Transverse colon (tissue), 4 donors: ENCODE measurements around the gene SENP2. TPM values are rescaled to one million over a fixed set of nuclear protein-coding genes. Genes with fewer than 3 reads are reported as not detected.

Experiments
- DNase-seq: peaks from one replicate; pipeline ENCODE4 v3.0.0-alpha.2; 2019
- H3K27ac ChIP-seq, 4 donors: fragments of 200-600 bp; sonication (generic); 2 replicates each; pipeline ENCODE4 v1.5.1; 2016 to 2018; ENCODE audit warnings: inconsistent platforms in 4 of 4
- H3K27me3 ChIP-seq: fragments of 200-600 bp; sonication (generic); 2 replicates; pipeline ENCODE4 v1.5.1; 2017; ENCODE audit warnings: inconsistent platforms
- H3K36me3 ChIP-seq, 4 donors: fragments of 200-600 bp; sonication (generic); 2 replicates each; pipeline ENCODE4 v1.5.1; 2017 to 2019; ENCODE audit warnings: inconsistent platforms in 4 of 4
- H3K4me1 ChIP-seq, 4 donors: fragments of 200-600 bp; sonication (generic); 2 replicates each; pipeline ENCODE4 v1.5.1; 2017 to 2020; ENCODE audit warnings: inconsistent platforms in 4 of 4
- H3K4me3 ChIP-seq, 4 donors: fragments of 200-600 bp; sonication (generic); 1 replicate in 1 of 4; 2 replicates in 3 of 4; pipeline versions ENCODE4 v1.5.1 to v1.6.1; 2017 to 2019; ENCODE audit warnings: inconsistent platforms in 4 of 4
- H3K9me3 ChIP-seq, 2 donors: fragments of 200-600 bp; sonication (generic); 2 replicates each; pipeline ENCODE4 v1.5.1; 2017 to 2019; ENCODE audit warnings: inconsistent platforms in 2 of 2
- CTCF ChIP-seq, 5 experiments: fragments of 200-600 bp in 3 of 5; fragments of 450-650 bp in 2 of 5; sonication (generic) in 3 of 5; IDR thresholded peaks; 1 replicate in 2 of 5; 2 replicates in 3 of 5; pipeline ENCODE4 v1.5.1; 2016 to 2017; ENCODE audit warnings: antibody characterized with exemption in 5 of 5, inconsistent platforms in 3 of 5, mild to moderate bottlenecking in 2 of 5, moderate library complexity in 1 of 5
- EP300 ChIP-seq: sonication (generic); formaldehyde crosslinking; IDR thresholded peaks from one replicate; pipeline ENCODE4 v1.6.1; 2017; ENCODE audit warnings: antibody characterized with exemption, low read depth
- POLR2A ChIP-seq: fragments of 450-650 bp; IDR thresholded peaks from one replicate; pipeline ENCODE4 v1.6.1; 2016; ENCODE audit warnings: antibody characterized with exemption, mild to moderate bottlenecking, moderate library complexity
- POLR2AphosphoS5 ChIP-seq, 3 donors: sonication (generic); formaldehyde crosslinking; IDR thresholded peaks; one replicate each; pipeline ENCODE4 v1.6.1; 2016; ENCODE audit warnings: antibody characterized with exemption in 3 of 3
- WGBS, 2 donors: methylation state at CpG; one replicate each; pipeline ENCODE4 v1.1.5; 2018; ENCODE audit warnings: low coverage in 1 of 2; 5-methylcytosine and 5-hydroxymethylcytosine counted together
- in situ Hi-C, 4 donors: fragments of 200-750 bp; cut with MboI; loops; one replicate each; pipeline versions ENCODE4 v1.15.0 to v1.15.1; 2017; ENCODE audit warnings: low sequenced_read_pairs in 3 of 4, low pct_ligation_motif_present in 1 of 4, low pct_unique_long_range_greater_than_20kb in 1 of 4
- intact Hi-C: fragments of 100-400 bp; cut with DNase I; formaldehyde crosslinking; loops from one replicate; pipeline ENCODE4 v1.15.1; 2023; ENCODE audit warnings: low total_unique reads
- total RNA-seq, 4 donors: library from RNA; depleted of rRNA; stranded (reverse); fragments of >200 nt; gene quantifications; one replicate each; pipeline ENCODE4 v1.1.0, GENCODE V29; 2016

Gene SENP2
- total RNA-seq, 4 donors from 2014 or later = 4.0 to 28.4 (median 18.4) TPM

- no peaks in the 10 kb centered on the region for H3K27me3 ChIP-seq
- no peaks in the 10 kb centered on the region for H3K9me3 ChIP-seq
- WGBS, 2 donors = 91% methylated on average over 10 of the region's 10 CpGs; no CpG with 5 or more reads in 1 of the 2 donors
- in situ Hi-C loops = no loop called here
- intact Hi-C loops = no loop called here
- H3K4me3 ChIP-seq = no peak overlapping the region
- no peak overlapping the region for H3K27ac ChIP-seq
- no peak for DNase-seq
- TF ChIP-seq EP300 (no peak), POLR2AphosphoS5 (IDR thresholded peaks at IDR 0.05) (no peak), POLR2A (no peak), CTCF (IDR thresholded peaks at IDR 0.05) (no peak)
- H3K4me1 ChIP-seq = no peaks in the 10 kb centered on the region
- no peaks in the 10 kb centered on the region for H3K36me3 ChIP-seq
These were observed 63.3 kb downstream of the SENP2 start for GRCh38 chr3:185649414-185649813.

DNA sequence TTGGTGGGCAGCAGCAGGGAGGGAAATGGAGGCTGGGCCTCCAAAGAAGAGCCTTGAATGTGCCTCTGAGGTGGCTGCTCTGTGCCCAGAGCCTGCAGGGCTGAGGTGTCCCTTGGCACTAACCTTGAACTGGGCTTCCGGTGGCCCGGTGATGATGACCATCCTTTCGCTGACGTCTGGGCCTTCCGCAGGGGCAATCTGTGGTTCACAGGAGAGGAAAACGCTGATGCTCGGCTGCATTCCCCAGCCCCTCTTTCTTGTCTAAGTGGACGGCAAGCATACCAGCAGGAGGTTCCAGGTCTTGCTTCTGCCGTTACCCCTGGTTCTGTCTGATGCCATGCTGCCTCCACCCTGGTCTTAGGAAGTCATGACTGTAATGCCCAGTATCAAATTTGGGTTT, 65.9 kb downstream of the SENP2 start:
- in situ Hi-C loops = no loop called here
- Histone ChIP-seq H3K36me3 (no peaks in the 10 kb centered on the region), H3K27me3 (no peaks in the 10 kb centered on the region), H3K4me3 (no peak overlapping the region), H3K4me1 (peaks cover 0 to under 1% (median 0%) of the 10 kb centered on the region in 4 donors), H3K27ac (no peak overlapping the region), H3K9me3 (no peaks in the 10 kb centered on the region)
- intact Hi-C loops = no loop called here
- 94% methylated on average over 9 of the region's 9 CpGs; no CpG with 5 or more reads in 1 of the 2 donors for WGBS, 2 donors
- no peak for TF ChIP-seq POLR2A
- no peak for DNase-seq

DNA sequence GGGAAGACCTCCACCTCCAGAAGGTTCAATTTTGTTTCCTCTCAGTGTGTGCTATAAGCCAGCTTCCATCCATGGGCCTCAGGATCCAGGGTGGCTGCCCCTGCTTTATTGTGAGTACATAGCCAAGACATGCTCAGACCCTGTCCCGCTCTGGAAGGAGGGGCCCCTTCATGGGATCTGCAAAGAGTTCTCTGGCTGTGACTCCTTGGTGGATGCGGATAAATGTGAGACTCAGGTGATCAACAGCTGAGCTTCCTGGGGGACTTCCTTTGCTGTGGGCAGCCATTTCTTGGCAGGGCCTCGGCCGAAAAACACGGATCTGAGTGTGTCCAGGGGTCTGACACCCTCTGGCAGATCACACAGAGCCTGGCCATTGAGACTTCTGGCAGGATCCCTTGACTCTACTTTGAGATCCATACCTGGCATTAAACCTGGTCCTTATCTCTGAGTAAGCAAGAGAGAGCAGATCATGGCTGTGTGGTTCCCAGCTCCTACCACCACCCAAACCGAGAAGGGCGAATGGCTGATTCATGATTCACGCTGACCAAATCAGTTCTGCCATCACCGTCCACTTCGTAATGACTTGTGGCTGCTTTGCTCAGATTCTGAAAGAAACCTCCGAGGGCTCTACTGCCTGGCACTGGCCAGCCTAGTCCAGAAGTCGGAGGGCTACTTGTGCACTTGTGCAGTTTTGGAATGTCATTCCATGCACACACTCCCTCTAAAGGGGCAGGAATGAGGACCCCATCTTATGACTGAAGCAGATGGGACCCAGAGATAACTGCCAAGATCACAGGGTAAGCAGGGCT, 68.1 kb downstream of the SENP2 start:
- Histone ChIP-seq H3K4me3 (no peak overlapping the region), H3K4me1 (peaks cover 2 to 5% (median 4%) of the 10 kb centered on the region in 4 donors), H3K36me3 (no peaks in the 10 kb centered on the region), H3K27me3 (no peaks in the 10 kb centered on the region), H3K9me3 (no peaks in the 10 kb centered on the region), H3K27ac (no peak overlapping the region)
- DNase-seq = no peak
- TF ChIP-seq POLR2A = no peak
- TF ChIP-seq POLR2AphosphoS5 (IDR thresholded peaks at IDR 0.05) = no peak
- TF ChIP-seq CTCF (IDR thresholded peaks at IDR 0.05) = no peak
- no peak for TF ChIP-seq EP300
- intact Hi-C loops = no loop called here
- WGBS, 2 donors = 96 to 100% methylated on average over 2 to 12 of the region's 12 CpGs
- in situ Hi-C loops = no loop called here

- intact Hi-C loops (no loop called here), in situ Hi-C loops (no loop called here)
- Histone ChIP-seq H3K27me3 (no peaks in the 10 kb centered on the region), H3K36me3 (no peaks in the 10 kb centered on the region), H3K4me3 (no peak overlapping the region), H3K4me1 (peaks cover 3 to 11% (median 8%) of the 10 kb centered on the region in 4 donors), H3K27ac (no peak overlapping the region), H3K9me3 (no peaks in the 10 kb centered on the region)
- TF ChIP-seq POLR2A (no peak), EP300 (no peak), CTCF (IDR thresholded peaks at IDR 0.05) (no peak), POLR2AphosphoS5 (IDR thresholded peaks at IDR 0.05) (no peak)
- no peak for DNase-seq
- WGBS, 2 donors = 94% methylated on average over 2 of the region's 2 CpGs; no CpG with 5 or more reads in 1 of the 2 donors
These were observed 68.7 kb downstream of the SENP2 start for GRCh38 chr3:185654758-185655145.
